Osteocyte (in vitro differentiated cells): ENCODE results near the gene TBC1D30. TPM values are rescaled to one million over a fixed set of nuclear protein-coding genes. Genes with fewer than 3 reads are reported as not detected.

Experiments used
- DNase-seq: peaks from one replicate; pipeline ENCODE4 v3.0.0; 2021; ENCODE audit warnings: mixed read lengths; ENCODE audit not compliant: unreplicated experiment; ENCODE audit errors: extremely low spot score
- H3K27ac Mint-ChIP-seq: one replicate; pipeline ENCODE4 v1.8.0; 2021; ENCODE audit warnings: mild to moderate bottlenecking, mixed read lengths; ENCODE audit not compliant: unreplicated experiment
- H3K27me3 Mint-ChIP-seq: one replicate; pipeline ENCODE4 v1.8.0; 2021; ENCODE audit warnings: mixed read lengths; ENCODE audit not compliant: unreplicated experiment
- H3K36me3 Mint-ChIP-seq: one replicate; pipeline ENCODE4 v1.8.0; 2021; ENCODE audit warnings: mixed read lengths; ENCODE audit not compliant: unreplicated experiment
- H3K4me1 Mint-ChIP-seq: one replicate; pipeline ENCODE4 v1.8.0; 2021; ENCODE audit warnings: mixed read lengths; ENCODE audit not compliant: unreplicated experiment
- H3K4me3 Mint-ChIP-seq: one replicate; pipeline ENCODE4 v1.8.0; 2021; ENCODE audit warnings: mild to moderate bottlenecking, moderate library complexity, mixed read lengths; ENCODE audit not compliant: unreplicated experiment
- H3K9me3 Mint-ChIP-seq: one replicate; pipeline ENCODE4 v1.8.0; 2021; ENCODE audit warnings: mixed read lengths; ENCODE audit not compliant: unreplicated experiment
- CTCF ChIP-seq: fragments of 200-600 bp; sonication (generic); IDR thresholded peaks from 2 replicates; pipeline ENCODE4 v1.5.0; 2021; ENCODE audit warnings: antibody characterized with exemption, mild to moderate bottlenecking, moderate library complexity
- total RNA-seq: library from RNA; stranded (reverse); gene quantifications from 2 replicates; pipeline ENCODE4 v1.2.1, GENCODE V29; 2021

The TBC1D30 gene
- total RNA-seq, 1 donor from 2014 or later, result 1.2 TPM

- peaks cover 28% of the 10 kb centered on the region for H3K27me3 Mint-ChIP-seq
- no peaks in the 10 kb centered on the region for H3K36me3 Mint-ChIP-seq
- H3K9me3 Mint-ChIP-seq, result no peaks in the 10 kb centered on the region
- no peak for TF ChIP-seq CTCF
- no peaks in the 10 kb centered on the region for H3K4me1 Mint-ChIP-seq
- no peak overlapping the region for H3K27ac Mint-ChIP-seq
- no peak overlapping the region for H3K4me3 Mint-ChIP-seq
- DNase-seq, result no peak
Observed at GRCh38 chr12:64907097-64907496, 82.7 kb downstream of the TBC1D30 start.

- no peak overlapping the region for H3K4me3 Mint-ChIP-seq
- no peaks in the 10 kb centered on the region for H3K36me3 Mint-ChIP-seq
- H3K27ac Mint-ChIP-seq, result no peak overlapping the region
- no peak for DNase-seq
- peaks cover 37% of the 10 kb centered on the region for H3K27me3 Mint-ChIP-seq
- TF ChIP-seq CTCF, result no peak
- no peaks in the 10 kb centered on the region for H3K4me1 Mint-ChIP-seq
- no peaks in the 10 kb centered on the region for H3K9me3 Mint-ChIP-seq
Observed at GRCh38 chr12:64909124-64909523, 84.7 kb downstream of the TBC1D30 start.

- H3K9me3 Mint-ChIP-seq, result no peaks in the 10 kb centered on the region
- TF ChIP-seq CTCF, result no peak
- no peaks in the 10 kb centered on the region for H3K4me1 Mint-ChIP-seq
- peaks cover 43% of the 10 kb centered on the region for H3K27me3 Mint-ChIP-seq
- no peak for DNase-seq
- H3K36me3 Mint-ChIP-seq, result no peaks in the 10 kb centered on the region
- no peak overlapping the region for H3K27ac Mint-ChIP-seq
- no peak overlapping the region for H3K4me3 Mint-ChIP-seq
Observed at GRCh38 chr12:64911081-64911480, 86.6 kb downstream of the TBC1D30 start.

- Mint-ChIP-seq H3K9me3 (no peaks in the 10 kb centered on the region), H3K4me3 (no peak overlapping the region), H3K27me3 (peaks cover 50% of the 10 kb centered on the region), H3K27ac (no peak overlapping the region), H3K36me3 (no peaks in the 10 kb centered on the region), H3K4me1 (no peaks in the 10 kb centered on the region)
- no peak for DNase-seq
- TF ChIP-seq CTCF, result no peak
Observed at GRCh38 chr12:64911912-64912311, 87.5 kb downstream of the TBC1D30 start.

GRCh38 chr12:64912516-64913255 is 88.2 kb downstream of the TBC1D30 start:
- Mint-ChIP-seq H3K4me1 (no peaks in the 10 kb centered on the region), H3K27ac (no peak overlapping the region), H3K36me3 (no peaks in the 10 kb centered on the region), H3K4me3 (no peak overlapping the region), H3K9me3 (no peaks in the 10 kb centered on the region), H3K27me3 (peaks cover 48% of the 10 kb centered on the region)
- no peak for DNase-seq
- no peak for TF ChIP-seq CTCF
